ENCODE results near the gene SLC25A43. TPM values are rescaled to one million over a fixed set of nuclear protein-coding genes. Genes with fewer than 3 reads are reported as not detected.

Gene SLC25A43
- total RNA-seq, 4 donors from 2014 or later, result 28.1 to 44.5 (median 35.9) TPM

GRCh38 chrX:119495734-119496726, 96.9 kb downstream of the SLC25A43 start:
- peak in 1 of 2 donors; percentile 73 for DNase-seq (ENCODE audit: low spot score in 2 of 2)
- no peak overlapping the region for H3K4me3 ChIP-seq (ENCODE audit: low read depth, poor library complexity, severe bottlenecking)
- intact Hi-C loops (cut with DNase I; ENCODE audit: low total_unique reads), result no loop called here
- no peak for TF ChIP-seq CTCF (IDR thresholded peaks at IDR 0.05)
- TF ChIP-seq POLR2A (IDR thresholded peaks at IDR 0.05), result no peak
- 37 to 63% methylated on average over 9 to 10 of the region's 10 CpGs for WGBS, 2 donors

GRCh38 chrX:119497185-119497584, 98.0 kb downstream of the SLC25A43 start:
- no peak for DNase-seq (ENCODE audit: low spot score in 2 of 2)
- intact Hi-C loops (cut with DNase I; ENCODE audit: low total_unique reads), result no loop called here
- TF ChIP-seq POLR2A (IDR thresholded peaks at IDR 0.05), result no peak
- TF ChIP-seq CTCF (IDR thresholded peaks at IDR 0.05), result no peak
- H3K4me3 ChIP-seq (ENCODE audit: low read depth, poor library complexity, severe bottlenecking), result no peak overlapping the region
- WGBS, 2 donors, result 37% methylated on average over 1 of the region's 1 CpG; no CpG with 5 or more reads in 1 of the 2 donors

- no peak for TF ChIP-seq CTCF (IDR thresholded peaks at IDR 0.05)
- TF ChIP-seq POLR2A (IDR thresholded peaks at IDR 0.05), result no peak
- WGBS, 2 donors, result 78 to 87% methylated on average over 13 of the region's 13 CpGs
- intact Hi-C loops (cut with DNase I; ENCODE audit: low total_unique reads), result no loop called here
- H3K4me3 ChIP-seq (ENCODE audit: low read depth, poor library complexity, severe bottlenecking), result no peak overlapping the region
- no peak for DNase-seq (ENCODE audit: low spot score in 2 of 2)
These were observed 101.1 kb downstream of the SLC25A43 start for GRCh38 chrX:119500061-119500800.

- intact Hi-C loops (cut with DNase I; ENCODE audit: low total_unique reads), result no loop called here
- no peak for TF ChIP-seq CTCF (IDR thresholded peaks at IDR 0.05)
- TF ChIP-seq POLR2A (IDR thresholded peaks at IDR 0.05), result no peak
- 66 to 71% methylated on average over 7 of the region's 7 CpGs for WGBS, 2 donors
- no peak for DNase-seq (ENCODE audit: low spot score in 2 of 2)
- H3K4me3 ChIP-seq (ENCODE audit: low read depth, poor library complexity, severe bottlenecking), result no peak overlapping the region
These were observed 102.5 kb downstream of the SLC25A43 start for GRCh38 chrX:119501511-119502148.

- no peak for TF ChIP-seq CTCF (IDR thresholded peaks at IDR 0.05)
- no peak for TF ChIP-seq POLR2A (IDR thresholded peaks at IDR 0.05)
- DNase-seq (ENCODE audit: low spot score in 2 of 2), result peak; percentile 45 to 88
- no peak overlapping the region for H3K4me3 ChIP-seq (ENCODE audit: low read depth, poor library complexity, severe bottlenecking)
- 15 to 43% methylated on average over 9 to 11 of the region's 11 CpGs for WGBS, 2 donors
- intact Hi-C loops (cut with DNase I; ENCODE audit: low total_unique reads), result no loop called here
These were observed 103.8 kb downstream of the SLC25A43 start for GRCh38 chrX:119502727-119503483.

All from lower leg skin (tissue), 4 donors.